Brain microvascular endothelial cell (primary cell): ENCODE measurements around the gene UBE2L5.

Experiments
- DNase-seq: peaks from one replicate; pipeline ENCODE4 v3.0.0-alpha.2; 2020
- H3K27ac ChIP-seq: fragments of 250-450 bp; sonication (Bioruptor Pico); 2 replicates; pipeline ENCODE4 v1.5.1; 2020; ENCODE audit warnings: mild to moderate bottlenecking, moderate library complexity
- H3K27me3 ChIP-seq: fragments of 250-450 bp; sonication (Bioruptor Pico); replicated peaks from 2 replicates; pipeline ENCODE4 v1.5.1; 2020; ENCODE audit warnings: mild to moderate bottlenecking
- H3K36me3 ChIP-seq: fragments of 250-450 bp; sonication (Bioruptor Pico); replicated peaks from 2 replicates; pipeline ENCODE4 v1.5.1; 2020; ENCODE audit warnings: mild to moderate bottlenecking
- H3K4me3 ChIP-seq: 2 replicates; pipeline ENCODE4 v1.5.1; 2011; ENCODE audit warnings: low read depth, mild to moderate bottlenecking, control low read depth, low read length, moderate library complexity
- CTCF ChIP-seq: IDR thresholded peaks from 2 replicates; pipeline ENCODE4 v1.5.1; 2011; ENCODE audit warnings: low read depth, mild to moderate bottlenecking, moderate library complexity, low read length, control low read depth, inconsistent platforms; ENCODE audit errors: missing control alignments
- in situ Hi-C: cut with HindIII; loops from 2 replicates; pipeline ENCODE4 v1.10.0; 2017; ENCODE audit warnings: low sequenced_read_pairs, low pct_ligation_motif_present

UBE2L5 gene

GRCh38 chr13:30400376-30400775 is 21.9 kb upstream of the UBE2L5 start:
- in situ Hi-C loops, result no loop called here
- no peak for DNase-seq
- H3K36me3 ChIP-seq, result no peaks in the 10 kb centered on the region
- H3K4me3 ChIP-seq, result no peak overlapping the region
- no peak overlapping the region for H3K27ac ChIP-seq
- no peak for TF ChIP-seq CTCF
- no peaks in the 10 kb centered on the region for H3K27me3 ChIP-seq

- H3K27me3 ChIP-seq, result no peaks in the 10 kb centered on the region
- in situ Hi-C loops, result no loop called here
Measured at GRCh38 chr13:30401347-30401746, 20.9 kb upstream of the UBE2L5 start.

GRCh38 chr13:30403456-30403855 is 18.8 kb upstream of the UBE2L5 start:
- H3K27ac ChIP-seq, result no peak overlapping the region
- no peaks in the 10 kb centered on the region for H3K36me3 ChIP-seq
- TF ChIP-seq CTCF, result no peak
- in situ Hi-C loops, result no loop called here
- H3K4me3 ChIP-seq, result no peak overlapping the region
- no peak for DNase-seq
- H3K27me3 ChIP-seq, result no peaks in the 10 kb centered on the region

More at GRCh38 chr13:30401347-30401746, 20.9 kb upstream of the UBE2L5 start:
- no peak for TF ChIP-seq CTCF
- no peak overlapping the region for H3K4me3 ChIP-seq
- no peak overlapping the region for H3K27ac ChIP-seq
- DNase-seq, result no peak
- no peaks in the 10 kb centered on the region for H3K36me3 ChIP-seq

GRCh38 chr13:30404207-30404606 is 18.1 kb upstream of the UBE2L5 start:
- TF ChIP-seq CTCF, result no peak
- Histone ChIP-seq H3K27me3 (no peaks in the 10 kb centered on the region), H3K27ac (no peak overlapping the region), H3K4me3 (no peak overlapping the region), H3K36me3 (no peaks in the 10 kb centered on the region)
- in situ Hi-C loops, result no loop called here
- no peak for DNase-seq

- in situ Hi-C loops, result no loop called here
- no peak for TF ChIP-seq CTCF
- H3K27ac ChIP-seq, result no peak overlapping the region
- H3K4me3 ChIP-seq, result no peak overlapping the region
- DNase-seq, result no peak
- no peaks in the 10 kb centered on the region for H3K27me3 ChIP-seq
- H3K36me3 ChIP-seq, result no peaks in the 10 kb centered on the region
Measured at GRCh38 chr13:30406779-30407416, 15.4 kb upstream of the UBE2L5 start.

GRCh38 chr13:30408319-30409101 is 13.8 kb upstream of the UBE2L5 start:
- no peaks in the 10 kb centered on the region for H3K27me3 ChIP-seq
- H3K27ac ChIP-seq, result no peak overlapping the region
- in situ Hi-C loops, result no loop called here
- peak; percentile 74 for TF ChIP-seq CTCF
- H3K4me3 ChIP-seq, result peak overlapping the region; percentile 37
- DNase-seq, result peak; percentile 88
- no peaks in the 10 kb centered on the region for H3K36me3 ChIP-seq
